ENCODE results near the gene LDLRAD4.

Gene LDLRAD4

DNA sequence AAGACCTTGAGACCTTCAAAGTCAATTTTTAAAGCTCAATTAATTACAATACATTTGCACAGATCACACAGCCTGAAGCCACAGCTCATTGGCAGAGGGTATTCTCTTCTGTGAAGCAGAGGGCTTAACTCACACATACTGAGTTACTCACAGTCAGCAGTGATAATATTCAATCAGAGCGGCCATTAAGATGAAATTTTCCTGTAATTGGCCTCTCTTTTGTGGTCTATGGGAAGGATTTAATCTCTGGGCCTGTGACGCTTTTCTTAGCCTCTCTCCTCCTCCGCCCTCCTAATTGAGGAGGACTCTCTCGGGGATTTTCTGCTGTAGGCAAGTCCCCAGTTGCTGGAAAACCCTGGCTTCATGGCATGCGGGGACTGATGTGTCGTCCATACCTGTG, 12.3 kb upstream of the LDLRAD4 start:
- no peak for DNase-seq

DNA sequence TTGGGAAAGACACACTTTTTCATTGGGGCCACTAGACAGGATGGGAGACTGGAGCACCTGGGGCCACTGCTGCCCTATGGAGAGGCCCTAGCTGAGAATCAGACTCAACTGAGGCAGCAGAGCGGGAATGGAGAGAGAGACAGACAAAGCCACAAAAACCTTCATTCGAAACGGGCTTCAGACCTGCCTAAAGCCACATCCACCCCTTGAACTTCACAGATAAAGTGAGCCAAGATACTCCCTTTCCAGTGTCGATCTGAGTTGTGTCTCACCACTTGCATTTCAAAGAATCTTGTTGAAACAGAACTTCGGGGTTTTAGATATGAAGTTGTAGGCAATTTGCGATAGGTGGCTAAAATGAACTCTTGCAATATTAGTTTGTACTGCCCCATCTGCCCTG, 11.3 kb upstream of the LDLRAD4 start:
- DNase-seq = no peak

DNA sequence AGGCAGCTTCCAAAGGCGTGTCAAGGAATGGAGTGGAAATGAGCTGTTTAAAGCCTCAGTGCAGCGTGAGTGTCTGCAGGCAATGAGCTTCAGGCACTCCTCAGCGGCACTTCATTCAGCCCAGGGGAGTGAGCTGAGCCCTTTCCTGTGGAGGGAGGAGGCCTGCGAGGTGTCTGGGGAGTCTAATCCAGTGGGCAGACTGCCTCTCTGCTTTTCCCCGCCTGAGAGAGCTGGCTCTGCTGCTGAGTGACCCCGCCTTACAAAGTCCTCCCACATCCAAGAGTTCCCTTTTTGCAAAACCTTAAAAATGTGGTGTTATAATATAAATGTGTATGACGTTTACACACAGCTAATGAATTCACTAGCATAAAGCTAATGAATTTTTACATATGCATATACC, 7.0 kb upstream of the LDLRAD4 start:
- no peak for DNase-seq

DNA sequence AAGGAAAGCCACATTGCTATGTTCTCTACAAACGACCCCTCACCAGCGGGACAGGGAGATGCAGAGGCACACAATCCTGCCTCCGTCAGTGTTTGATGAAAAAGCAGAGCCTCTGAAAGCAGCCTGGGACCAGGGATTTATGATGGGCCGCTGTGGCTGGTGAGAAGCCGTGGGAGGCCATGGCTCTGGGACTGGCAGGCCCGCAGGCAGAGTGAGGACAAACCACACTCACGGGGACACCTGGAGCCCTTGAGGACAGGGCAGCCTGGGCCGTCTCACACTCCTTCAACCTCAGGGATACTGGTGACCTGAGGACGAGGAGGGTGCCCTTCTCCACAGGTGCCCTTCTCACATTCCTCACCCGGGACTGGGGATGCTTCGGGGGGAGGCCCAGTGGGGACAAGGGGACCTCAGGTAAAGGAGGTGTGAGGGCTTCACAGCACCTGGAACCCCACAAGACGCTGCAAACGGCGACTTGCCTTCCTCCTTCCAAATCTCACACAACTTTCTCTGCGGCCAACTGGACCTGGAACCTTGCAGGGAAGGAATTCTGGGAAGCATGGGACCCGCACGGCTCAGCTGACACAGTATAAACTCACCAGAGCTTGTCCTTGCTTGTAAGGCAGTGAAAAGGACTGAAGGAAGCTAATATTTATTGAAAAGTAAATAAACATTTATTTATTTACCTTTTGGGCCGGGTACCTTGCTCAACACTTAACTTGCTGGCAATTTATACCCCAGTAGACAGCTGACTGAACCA, 5.3 kb upstream of the LDLRAD4 start:
- DNase-seq = no peak

DNA sequence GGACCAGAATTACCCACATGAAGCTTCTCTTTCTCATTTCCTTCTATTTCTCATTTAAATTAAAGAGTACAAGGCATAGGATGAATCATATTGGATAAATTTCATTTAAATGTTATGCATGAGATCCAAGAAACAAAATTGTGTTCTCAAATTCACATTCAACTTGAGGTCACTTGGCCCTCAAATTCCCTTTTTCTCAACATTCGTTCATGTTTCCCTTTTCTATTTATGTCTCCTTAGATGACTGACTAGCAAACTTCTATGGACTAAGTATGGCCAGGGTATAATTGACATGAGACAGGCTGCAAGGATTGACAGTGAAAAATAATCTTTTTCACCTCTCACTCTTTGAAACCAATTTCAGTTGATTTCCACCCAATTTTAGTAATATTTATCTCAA, 4.0 kb upstream of the LDLRAD4 start:
- no peak for DNase-seq

DNA sequence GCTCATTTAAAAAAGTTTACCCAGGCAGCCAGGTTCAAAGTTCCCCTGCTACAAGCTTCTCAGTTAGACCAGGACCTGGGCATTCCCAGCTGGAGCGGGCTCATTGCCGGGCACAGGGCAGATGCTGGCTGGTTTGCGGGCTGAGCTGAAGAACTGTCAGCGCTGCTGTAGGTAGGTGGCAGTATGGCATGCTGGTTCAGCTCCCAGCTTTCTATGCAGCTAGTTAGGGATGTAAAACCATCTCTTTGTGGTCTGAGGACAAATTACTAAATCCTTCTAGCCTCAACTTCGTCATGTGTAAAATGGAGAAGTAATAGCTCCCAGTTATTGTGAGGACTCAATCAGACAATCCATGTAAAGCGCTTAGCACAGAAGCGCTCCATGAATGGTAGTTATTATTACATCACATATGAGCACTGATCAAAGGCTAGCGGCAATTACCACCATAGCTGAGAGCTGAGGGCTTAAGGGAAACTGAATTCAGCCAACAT, 2.4 kb upstream of the LDLRAD4 start:
- peak; percentile 36 to 39 for DNase-seq

DNA sequence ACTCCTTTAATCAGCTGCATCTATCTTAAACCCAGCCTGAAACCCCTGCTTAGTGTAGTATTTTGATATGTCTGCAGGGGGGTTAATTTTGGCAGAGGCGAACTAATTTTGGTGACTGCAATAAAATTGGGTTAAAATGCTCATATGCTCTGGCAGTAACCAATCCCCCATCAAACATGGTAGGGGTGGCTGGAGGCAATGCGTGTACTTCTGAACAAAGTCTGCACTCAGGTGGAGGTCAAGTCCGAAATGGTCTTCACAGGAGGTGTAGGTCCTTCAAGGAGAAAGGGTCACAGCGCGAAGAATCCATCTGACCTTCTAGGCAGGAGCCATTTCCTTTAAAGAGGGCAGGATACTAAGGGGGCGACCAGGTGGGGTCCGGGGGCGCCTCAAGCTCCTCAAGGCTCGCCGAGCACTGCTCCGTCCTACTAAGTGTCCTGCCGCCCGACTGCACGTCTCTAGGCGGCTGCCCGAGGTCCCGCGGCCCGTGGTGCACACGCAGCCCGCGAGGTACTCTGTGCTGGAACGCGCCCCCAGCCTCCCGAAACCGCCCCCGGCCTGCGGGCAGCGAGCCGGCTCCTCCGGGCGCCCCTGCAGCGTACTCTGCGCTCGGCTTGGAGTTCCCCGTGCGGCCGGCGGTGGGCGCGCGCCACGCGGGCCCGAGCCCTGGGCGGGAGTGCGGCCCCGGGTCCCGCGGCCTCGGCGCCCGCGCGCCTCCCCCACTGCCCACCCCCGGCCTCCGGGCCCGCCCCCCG, 1.7 kb upstream of the LDLRAD4 start:
- peak; percentile 36 to 44 for DNase-seq

DNA sequence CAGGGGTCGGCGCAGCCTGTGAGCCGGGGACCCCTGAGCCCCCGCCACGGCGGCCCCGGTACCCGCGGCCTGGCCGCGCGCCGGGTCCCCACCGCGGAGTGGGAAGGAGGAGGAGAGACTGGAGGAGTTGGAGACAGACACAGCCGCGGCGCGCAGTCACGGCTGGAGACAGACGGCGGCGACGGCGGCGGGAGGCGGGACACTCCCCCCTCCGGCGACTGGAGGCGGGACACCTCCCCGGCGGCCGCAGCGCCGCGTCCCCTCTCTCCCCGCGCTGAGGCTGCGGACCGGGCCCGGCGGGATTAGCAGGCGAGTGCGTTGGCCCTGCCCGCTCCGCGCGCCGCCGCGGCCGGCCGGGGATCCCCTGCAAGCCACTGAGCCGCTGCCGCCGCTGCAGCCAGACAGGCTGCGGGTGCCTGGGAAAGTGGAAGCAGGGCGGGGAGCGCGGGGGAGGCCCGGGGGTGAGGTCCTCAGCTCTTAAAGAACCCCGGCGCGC, 1.0 kb upstream of the LDLRAD4 start:
- peak; percentile 32 to 51 for DNase-seq

DNA sequence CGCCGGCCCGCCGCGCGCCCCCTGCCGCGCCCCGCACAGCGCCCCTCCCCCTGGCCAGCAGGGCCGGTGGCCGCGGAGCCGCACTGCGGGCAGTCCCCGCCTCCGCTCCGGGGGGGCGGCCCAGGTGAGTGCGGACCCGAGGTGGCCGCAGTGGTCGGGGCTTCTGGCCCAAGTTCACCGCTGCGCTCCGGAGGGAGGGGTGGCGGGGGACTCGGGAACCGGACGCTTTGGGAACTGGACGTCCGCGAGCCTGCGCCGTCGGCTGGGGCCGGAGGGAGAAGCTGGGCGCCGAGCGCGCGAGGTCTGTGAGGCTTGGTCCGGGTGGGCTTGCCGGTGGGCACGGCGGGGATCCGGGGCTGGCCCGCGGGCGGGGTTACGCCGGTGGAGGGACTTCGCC, 591 bp upstream of the LDLRAD4 start:
- no peak for DNase-seq

DNA sequence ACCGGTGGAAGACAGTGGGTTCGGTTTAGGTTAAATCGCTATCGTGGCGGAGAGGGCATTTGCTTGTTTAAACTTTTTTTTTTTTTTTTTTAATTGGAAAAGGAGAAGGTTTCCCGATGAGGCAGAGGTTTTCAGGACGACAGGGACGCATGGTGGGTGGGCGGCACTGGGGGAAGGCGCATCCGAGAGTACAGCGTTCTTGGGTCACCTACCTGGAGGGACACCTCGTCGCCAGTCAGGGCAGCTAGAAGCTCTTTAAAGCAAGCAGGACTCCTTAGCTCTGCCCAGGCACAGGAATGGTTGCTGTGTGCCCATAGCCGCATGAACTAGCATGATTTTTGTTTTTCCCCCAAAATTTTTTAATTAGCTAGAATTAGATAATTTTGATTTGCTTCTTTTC, 437 bp downstream of the LDLRAD4 start:
- DNase-seq = no peak

DNA sequence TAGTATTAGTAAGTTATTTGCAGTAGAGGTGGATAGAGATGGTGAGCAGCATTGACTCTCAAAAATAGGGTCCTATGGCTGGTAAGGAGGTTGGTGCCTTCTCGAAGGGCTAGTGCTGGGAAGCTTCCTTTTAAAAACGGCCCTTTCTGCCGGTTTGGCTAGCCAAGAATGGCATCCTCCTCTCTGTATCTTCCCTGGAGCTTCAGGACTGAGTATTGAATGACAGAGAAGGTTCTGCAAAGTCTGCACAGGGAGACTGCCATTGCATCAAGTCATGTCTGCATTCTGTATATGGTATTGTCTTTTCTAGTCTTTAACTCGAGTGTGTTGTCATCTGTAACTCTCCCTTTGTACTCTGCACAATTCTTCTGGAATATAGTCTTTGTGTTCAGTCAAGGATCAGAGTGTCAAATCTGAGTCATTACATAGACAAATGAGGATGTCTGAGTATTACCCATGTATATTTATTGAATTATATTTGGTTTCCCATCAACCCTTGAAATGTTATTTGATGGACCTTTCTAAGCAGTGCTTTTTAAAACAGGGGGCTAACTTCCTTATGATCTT, 1.1 kb downstream of the LDLRAD4 start:
- DNase-seq = no peak

DNA sequence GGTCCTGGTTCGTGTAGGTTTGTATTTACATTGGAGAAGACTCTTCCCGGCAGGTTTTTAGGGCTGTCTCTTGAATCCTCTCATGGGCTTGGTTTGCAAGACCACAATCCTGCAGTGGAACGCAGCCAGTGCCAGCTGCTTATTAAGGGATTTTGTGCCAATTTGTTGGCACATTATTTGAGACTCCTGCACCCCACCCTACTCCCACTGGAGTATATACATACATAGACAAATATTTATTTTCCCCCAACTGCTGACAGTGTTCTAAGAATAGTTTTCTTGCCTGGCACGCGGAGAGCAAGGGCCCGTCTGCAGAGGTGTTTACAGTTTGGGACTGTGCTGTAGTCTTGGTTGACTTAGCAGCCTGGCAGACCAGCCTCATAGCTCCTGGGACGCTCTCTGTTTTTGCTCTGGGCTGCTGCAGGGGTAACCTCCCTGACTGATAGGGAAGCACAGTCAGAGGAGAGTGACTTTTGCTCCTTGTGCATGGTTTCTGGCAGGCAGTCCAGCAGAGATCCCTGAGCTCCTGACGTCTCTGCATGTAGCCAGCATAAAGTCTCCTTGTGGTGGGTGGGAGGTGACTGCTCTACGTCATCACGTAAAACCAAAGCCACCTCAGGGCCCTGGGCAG, 1.9 kb downstream of the LDLRAD4 start:
- no peak for DNase-seq

DNA sequence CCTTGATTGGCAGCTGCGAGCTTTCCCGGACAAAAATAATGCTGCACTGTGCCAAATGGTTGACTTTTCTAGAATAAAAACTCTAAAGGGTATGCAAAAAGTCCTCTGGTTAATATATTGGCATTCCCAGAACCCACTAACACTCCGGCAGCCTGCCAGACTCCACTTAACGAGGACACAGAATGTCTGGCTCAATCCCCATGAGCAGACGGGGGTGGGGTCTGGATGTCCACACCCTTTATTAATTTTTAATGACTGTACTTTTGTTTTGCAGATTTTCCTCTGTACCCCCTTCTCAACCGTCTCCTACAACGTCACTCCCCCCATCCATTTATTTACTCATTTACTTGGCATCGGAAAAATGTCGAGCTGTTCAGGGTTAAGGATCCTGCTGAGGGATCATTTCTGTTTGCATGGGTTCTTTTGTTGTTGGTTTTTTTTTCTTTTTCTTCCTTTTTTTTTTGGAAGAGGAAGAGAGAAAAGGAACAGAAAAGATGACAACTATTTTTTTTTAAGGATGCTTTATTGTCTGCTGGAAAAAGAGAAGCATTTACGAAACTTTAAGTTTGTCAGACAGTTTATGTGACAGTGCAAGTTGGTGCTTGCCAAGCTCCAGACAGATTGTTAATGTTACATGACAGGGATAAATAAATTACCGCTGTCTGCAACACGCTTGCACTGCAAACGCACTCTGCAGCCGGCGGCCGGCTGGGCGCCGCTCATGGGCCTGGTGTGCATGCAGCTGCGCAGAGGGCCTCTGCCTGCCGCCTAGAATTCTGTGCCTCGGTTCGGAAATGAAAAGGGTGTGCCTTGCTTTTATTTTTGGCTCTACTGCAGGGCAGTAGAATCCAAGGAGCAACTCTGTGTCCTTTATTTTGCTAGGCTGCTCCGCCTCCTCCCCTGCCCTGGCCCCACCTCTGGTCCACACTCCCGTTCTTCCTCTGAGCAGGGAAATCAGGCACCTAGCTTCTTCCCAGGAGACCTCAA, 3.6 kb downstream of the LDLRAD4 start:
- DNase-seq = no peak

DNA sequence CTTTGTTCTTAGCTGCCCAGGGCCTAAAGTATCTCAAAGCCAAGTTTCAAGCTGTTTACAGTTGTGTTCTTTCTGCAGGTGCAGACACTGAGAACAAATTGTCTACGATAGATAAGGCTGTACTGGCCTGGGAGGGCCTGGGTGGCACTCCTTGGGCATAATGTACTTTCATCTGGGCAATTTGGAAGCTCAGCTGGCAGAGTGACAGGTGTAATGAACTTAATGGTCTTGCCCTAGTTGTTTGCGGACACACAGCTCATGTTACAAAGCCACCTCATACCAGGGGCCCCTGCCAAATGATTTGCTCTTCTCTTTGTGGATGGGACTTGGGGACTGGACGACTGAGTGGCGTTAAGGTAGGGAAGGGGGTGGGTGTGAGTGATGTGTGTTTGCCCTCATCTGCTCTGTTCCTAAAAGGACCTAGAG, 4.3 kb downstream of the LDLRAD4 start:
- no peak for DNase-seq

DNA sequence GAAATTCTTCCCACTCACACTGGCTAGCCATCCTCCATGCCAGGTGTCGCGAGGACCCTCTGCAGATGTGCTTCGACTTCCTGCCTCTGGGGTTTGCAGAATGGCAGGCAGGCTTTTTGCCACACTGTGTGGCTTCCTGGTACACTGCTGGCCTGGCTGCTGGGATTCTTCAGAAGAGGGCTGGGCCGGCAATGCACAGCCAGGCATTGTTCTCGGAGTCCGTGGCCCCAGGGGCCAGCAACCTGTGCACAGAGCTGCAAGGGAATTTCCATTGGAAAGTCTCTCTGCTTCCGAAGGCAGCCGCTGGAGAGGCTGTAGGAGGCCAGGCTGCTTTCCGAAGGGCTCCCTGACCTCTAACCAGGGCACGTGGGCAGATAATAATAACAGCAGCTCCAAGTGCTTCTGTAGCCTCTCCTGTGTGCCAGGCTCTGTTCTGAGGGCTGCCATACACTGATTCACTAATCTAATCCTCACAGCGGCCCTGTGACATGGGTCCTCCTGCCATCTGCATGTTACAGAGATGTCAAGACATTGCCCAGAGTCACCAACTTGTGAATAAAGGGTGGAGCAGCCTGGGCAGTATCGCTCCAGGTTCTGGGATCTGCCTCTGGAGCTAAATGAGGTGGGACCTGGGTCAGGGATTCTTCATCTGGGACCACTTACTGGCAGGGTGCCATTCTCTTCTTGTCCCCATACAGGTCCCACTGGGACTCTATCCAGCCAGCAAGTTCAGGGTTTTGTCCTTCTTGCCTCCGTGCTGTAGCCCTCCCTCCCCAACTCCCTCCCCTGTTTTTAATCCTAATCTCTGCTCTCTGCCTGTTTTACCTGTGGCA, 5.0 kb downstream of the LDLRAD4 start:
- no peak for DNase-seq

DNA sequence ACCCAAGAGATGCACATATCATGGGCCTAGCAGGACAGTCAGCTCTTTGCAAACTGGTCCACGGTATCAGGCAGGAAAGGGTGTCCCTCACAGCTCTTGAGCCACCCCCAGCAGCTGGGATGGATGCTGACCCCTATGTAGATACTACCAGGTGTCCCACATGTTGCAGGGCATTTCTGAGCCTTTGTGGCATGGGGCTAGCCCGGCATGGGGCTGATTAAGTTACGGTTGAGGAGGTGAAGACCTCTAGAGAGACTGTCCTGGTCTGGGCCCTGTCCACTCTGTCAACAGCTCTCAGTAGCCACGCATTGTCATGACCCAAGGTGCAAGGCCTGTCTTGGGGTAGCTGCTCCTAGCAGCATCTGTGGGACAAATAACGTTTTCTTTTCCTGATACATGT, 6.7 kb downstream of the LDLRAD4 start:
- DNase-seq = no peak

DNA sequence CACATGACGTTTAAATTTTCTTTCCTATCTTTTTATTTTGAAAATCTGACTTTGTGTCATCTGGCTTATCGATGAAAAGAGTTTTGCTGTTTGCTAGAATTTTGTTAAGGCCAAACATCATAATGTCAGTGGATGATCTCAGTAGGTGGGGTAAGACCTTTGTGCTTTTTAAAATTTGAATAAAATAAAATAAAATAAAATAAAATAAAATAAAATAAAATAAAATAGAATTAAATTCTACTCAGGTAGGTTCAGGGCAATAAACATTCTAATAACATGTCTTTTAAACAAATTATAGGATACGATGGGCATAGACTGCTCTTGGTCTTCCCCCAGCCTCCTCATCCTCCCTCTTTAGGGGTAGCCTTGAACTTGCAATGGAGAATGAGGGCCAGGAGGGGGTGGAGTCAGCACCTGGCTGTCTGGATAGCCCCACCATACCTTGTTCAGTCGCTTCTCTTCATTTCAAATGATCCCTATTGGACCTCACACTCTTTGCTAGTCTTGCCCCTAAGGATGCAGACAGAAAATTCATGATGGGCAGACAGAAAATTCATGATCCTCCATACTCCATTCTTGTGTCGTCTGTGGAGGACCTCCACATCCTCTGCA, 8.1 kb downstream of the LDLRAD4 start:
- no peak for DNase-seq

DNA sequence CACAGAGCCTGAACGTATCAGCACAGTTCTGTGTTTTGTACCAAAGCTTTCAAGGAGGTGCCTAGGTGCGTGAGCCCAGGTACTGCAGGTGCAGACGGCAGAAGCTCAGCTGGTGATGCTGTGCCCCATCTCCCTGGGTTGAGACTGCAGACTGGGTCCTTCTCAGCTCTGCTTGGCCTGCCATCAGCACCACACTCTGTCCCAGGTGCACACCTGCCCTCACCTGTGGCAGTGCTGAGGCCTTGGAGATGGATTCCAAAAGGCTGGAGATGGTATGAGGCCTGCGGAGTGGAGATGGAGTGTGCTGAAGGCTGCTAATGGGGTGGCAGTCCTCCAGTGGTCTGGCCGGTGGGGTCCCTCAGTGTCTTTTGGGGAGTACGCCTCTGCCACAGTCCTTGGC, 9.3 kb downstream of the LDLRAD4 start:
- no peak for DNase-seq

DNA sequence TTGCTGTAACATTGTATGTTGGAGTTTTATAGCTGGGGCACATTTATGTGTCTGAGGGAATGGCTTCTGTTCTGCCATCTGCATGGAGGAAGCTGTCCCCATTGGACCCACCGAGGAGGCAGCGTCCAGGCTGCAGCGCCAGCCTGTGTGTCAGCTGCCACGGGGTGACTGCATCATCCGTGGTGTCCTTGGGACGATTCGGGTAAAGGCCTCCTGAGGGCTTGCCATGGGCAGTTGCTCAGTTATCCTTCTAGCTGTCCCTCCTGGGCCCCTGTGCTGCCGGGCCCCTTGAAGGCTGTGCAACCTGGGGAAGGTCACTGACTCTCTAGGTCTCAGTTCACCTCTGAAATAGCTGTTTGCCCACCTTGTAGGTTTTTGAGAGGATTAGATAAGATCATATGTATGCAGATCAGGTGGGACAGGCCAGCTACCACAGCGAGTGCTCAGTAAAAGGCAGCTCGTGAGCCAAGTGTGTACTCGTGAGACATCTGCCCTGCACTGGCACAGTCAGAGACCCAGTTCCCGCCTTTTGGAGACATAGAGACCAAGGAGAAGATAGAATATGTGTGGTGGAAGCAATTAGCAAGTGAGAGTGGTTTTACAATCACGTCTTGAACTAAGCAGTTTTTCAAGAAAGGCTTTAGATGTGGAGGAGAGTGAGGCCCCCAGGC, 10.6 kb downstream of the LDLRAD4 start:
- no peak for DNase-seq

DNA sequence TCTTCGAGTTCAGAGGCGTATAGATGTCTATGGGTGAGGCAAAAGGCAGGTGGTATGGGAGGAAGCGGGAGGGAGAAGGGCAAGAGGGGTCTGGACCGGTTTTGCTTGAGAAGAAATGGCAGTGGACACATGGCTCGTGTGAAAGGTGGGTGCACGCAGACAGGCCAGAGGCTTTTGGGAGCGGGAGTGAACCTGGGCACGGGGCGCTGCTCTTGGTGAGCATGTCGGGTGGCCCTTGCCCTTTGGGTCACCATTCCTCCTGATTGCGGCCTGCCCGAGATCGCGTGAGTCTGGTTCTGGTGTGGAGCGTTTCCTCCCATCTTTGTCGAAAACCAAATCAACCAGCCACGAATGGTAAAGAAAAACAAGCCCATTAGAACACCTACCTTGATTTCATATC, 12.6 kb downstream of the LDLRAD4 start:
- DNase-seq = no peak

Measured in stimulated activated CD4-positive, alpha-beta T cell treated with anti-CD3 and anti-CD28 coated beads, Interleukin-2, amount 100 ng/mL, for 48 hours (primary cell).